Testis (tissue), 3 donors: Measurements from ENCODE around the gene MAST4. TPM values are rescaled to one million over a fixed set of nuclear protein-coding genes. Genes with fewer than 3 reads are reported as not detected.

ENCODE experiments used
- DNase-seq: peaks from one replicate; pipeline ENCODE4 v3.0.0-alpha.2; 2019
- H3K27ac ChIP-seq, 2 donors: fragments of 200-600 bp; sonication (generic); one replicate each; pipeline ENCODE4 v1.5.1; 2019
- H3K27me3 ChIP-seq: fragments of 200-600 bp; sonication (generic); one replicate; pipeline ENCODE4 v1.5.1; 2019
- H3K36me3 ChIP-seq: fragments of 200-600 bp; sonication (generic); one replicate; pipeline ENCODE4 v1.5.1; 2017; ENCODE audit warnings: low read depth; ENCODE audit errors: missing control alignments
- H3K4me1 ChIP-seq: fragments of 200-600 bp; sonication (generic); one replicate; pipeline ENCODE4 v1.5.1; 2019
- H3K4me3 ChIP-seq, 2 donors: fragments of 200-600 bp; sonication (generic); one replicate each; pipeline ENCODE4 v1.5.1; 2017 to 2019
- H3K9me3 ChIP-seq: fragments of 200-600 bp; sonication (generic); one replicate; pipeline ENCODE4 v1.5.1; 2017
- CTCF ChIP-seq, 3 experiments: fragments of 450-650 bp in 2 of 3; fragments of 200-600 bp in 1 of 3; sonication (generic) in 1 of 3; IDR thresholded peaks; one replicate each; pipeline ENCODE4 v1.5.1; 2016 to 2019; ENCODE audit warnings: antibody characterized with exemption in 3 of 3, mild to moderate bottlenecking in 2 of 3, moderate library complexity in 1 of 3
- POLR2A ChIP-seq: fragments of 450-650 bp; IDR thresholded peaks from one replicate; pipeline ENCODE4 v1.6.1; 2017; ENCODE audit warnings: antibody characterized with exemption, mild to moderate bottlenecking, moderate library complexity
- WGBS, 2 donors: methylation state at CpG; one replicate each; pipeline ENCODE4 v1.1.5; 2018; 5-methylcytosine and 5-hydroxymethylcytosine counted together
- intact Hi-C: fragments of 100-400 bp; cut with DNase I; formaldehyde crosslinking; loops from one replicate; pipeline ENCODE4 v1.15.1; 2023; ENCODE audit warnings: low total_unique reads
- polyA plus RNA-seq: library from polyadenylated mRNA; stranded (reverse); fragments of 350-450 nt; fragmentation: Illumina TruSeq; extraction: RNeasy Lipid Tissue Mini Kit (QIAGEN cat#74804); gene quantifications from one replicate; pipeline ENCODE4 v1.2.3, GENCODE V29; 2014; ENCODE audit warnings: low read depth, low replicate concordance; ENCODE audit not compliant: insufficient read depth
- total RNA-seq, 2 donors: library from RNA; depleted of rRNA; stranded (reverse); fragments of >200 nt; gene quantifications; one replicate each; pipeline ENCODE4 v1.2.3, GENCODE V29; 2016

Gene MAST4
- total and polyA plus RNA-seq, 3 donors from 2014 or later: 27.2 to 56.4 (median 51.4) TPM

GRCh38 chr5:67206461-67206860 lies 610.3 kb downstream of the MAST4 start:
- H3K27ac ChIP-seq: no peak overlapping the region
- no peak for DNase-seq
- no peak overlapping the region for H3K4me3 ChIP-seq
- H3K27me3 ChIP-seq: no peaks in the 10 kb centered on the region
- no peaks in the 10 kb centered on the region for H3K9me3 ChIP-seq
- H3K4me1 ChIP-seq: no peaks in the 10 kb centered on the region
- H3K36me3 ChIP-seq: no peaks in the 10 kb centered on the region
- TF ChIP-seq CTCF (IDR thresholded peaks at IDR 0.05) (no peak), POLR2A (no peak)
- intact Hi-C loops: no loop called here
- 82 to 85% methylated on average over 2 of the region's 2 CpGs for WGBS, 2 donors

DNA sequence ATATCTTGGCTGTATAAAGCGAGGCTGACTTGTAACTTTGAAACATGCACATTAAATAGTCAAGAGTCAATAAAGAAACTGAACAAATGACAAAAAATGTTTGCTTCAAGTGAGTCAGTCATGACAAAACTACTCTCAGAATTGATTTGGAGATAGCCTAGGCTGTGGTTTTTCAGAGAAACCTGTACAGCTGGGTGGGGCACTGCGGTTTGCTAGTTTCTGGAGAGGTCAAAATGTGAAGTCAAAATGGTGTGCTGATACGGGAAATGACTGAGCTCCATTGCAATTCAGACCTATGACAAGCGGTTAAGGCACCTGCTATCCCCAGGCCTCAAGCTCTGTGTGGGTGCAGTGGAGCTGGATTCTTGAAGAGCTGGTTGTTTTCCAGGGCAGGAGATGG lies 610.7 kb downstream of the MAST4 start:
- Histone ChIP-seq H3K27me3 (no peaks in the 10 kb centered on the region), H3K4me1 (no peaks in the 10 kb centered on the region), H3K4me3 (no peak overlapping the region), H3K36me3 (no peaks in the 10 kb centered on the region), H3K27ac (no peak overlapping the region), H3K9me3 (no peaks in the 10 kb centered on the region)
- DNase-seq: no peak
- intact Hi-C loops: no loop called here
- WGBS, 2 donors: 90 to 91% methylated on average over 4 of the region's 4 CpGs
- no peak for TF ChIP-seq CTCF (IDR thresholded peaks at IDR 0.05)
- TF ChIP-seq POLR2A: no peak

- no peak overlapping the region for H3K4me3 ChIP-seq
- 86 to 88% methylated on average over 3 of the region's 3 CpGs for WGBS, 2 donors
- intact Hi-C loops: no loop called here
- no peaks in the 10 kb centered on the region for H3K27me3 ChIP-seq
- TF ChIP-seq CTCF (IDR thresholded peaks at IDR 0.05) (no peak), POLR2A (no peak)
- no peak overlapping the region for H3K27ac ChIP-seq
- DNase-seq: no peak
- no peaks in the 10 kb centered on the region for H3K4me1 ChIP-seq
- no peaks in the 10 kb centered on the region for H3K36me3 ChIP-seq
- no peaks in the 10 kb centered on the region for H3K9me3 ChIP-seq
Measured at GRCh38 chr5:67208403-67208802, 612.2 kb downstream of the MAST4 start.

DNA sequence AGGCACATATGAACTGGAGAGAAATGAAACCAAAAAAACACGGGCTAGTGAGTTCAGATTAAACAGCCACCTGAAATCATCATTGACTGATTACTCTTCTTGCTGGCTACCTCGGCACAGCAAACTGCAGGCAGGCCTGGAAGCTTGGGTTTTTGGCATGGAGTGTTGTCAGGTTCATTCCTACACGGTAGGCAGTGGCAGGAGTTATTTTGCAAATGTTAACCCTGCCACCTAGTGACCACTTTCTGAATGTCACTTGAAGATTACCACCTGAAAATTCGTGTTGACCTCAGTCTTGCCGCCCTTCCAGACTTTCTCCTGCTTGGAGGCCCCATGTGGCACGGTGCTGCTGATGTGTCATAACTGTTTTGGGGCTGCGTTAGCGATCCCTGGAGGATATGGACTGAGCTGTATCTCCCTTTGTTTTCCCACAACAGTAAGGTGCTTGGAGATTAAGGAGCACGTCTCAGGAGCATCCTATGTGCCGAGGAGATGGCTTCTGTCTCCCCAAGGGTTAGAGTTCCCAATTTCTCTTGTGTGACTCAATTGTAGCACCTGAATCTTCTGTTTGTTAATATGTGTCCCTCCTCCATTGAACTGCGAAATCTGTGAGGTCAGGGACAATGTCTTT lies 613.1 kb downstream of the MAST4 start:
- H3K9me3 ChIP-seq: no peaks in the 10 kb centered on the region
- TF ChIP-seq POLR2A (no peak), CTCF (IDR thresholded peaks at IDR 0.05) (peak; percentile 77 to 80 (median 77))
- H3K36me3 ChIP-seq: no peaks in the 10 kb centered on the region
- 38 to 42% methylated on average over 11 of the region's 11 CpGs for WGBS, 2 donors
- no peak overlapping the region for H3K4me3 ChIP-seq
- peak; percentile 75 for DNase-seq
- H3K27me3 ChIP-seq: no peaks in the 10 kb centered on the region
- no peaks in the 10 kb centered on the region for H3K4me1 ChIP-seq
- no peak overlapping the region for H3K27ac ChIP-seq
- intact Hi-C loops: no loop called here

DNA sequence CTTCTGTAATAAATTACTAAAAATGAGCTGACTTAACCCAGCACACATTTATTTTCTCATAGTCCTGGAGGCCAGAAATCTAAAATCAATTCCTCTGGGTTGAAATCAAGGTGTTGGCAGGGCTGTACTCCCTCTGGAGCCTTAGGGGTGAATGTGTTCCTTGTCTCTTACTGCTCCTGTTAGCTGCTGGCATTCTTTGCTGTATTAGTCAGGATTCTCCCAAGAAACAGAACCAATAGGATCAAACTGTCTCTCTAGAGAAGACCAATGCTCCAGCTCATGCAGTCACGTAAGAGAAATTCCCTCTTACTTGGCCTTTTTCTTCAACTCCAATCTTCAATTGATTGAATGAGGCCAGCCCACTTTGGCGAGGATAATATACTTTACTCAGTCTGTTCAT lies 615.7 kb downstream of the MAST4 start:
- H3K4me1 ChIP-seq: peaks cover 15% of the 10 kb centered on the region
- no peaks in the 10 kb centered on the region for H3K9me3 ChIP-seq
- intact Hi-C loops: no loop called here
- no peaks in the 10 kb centered on the region for H3K27me3 ChIP-seq
- no peak for DNase-seq
- H3K36me3 ChIP-seq: no peaks in the 10 kb centered on the region
- H3K4me3 ChIP-seq: no peak overlapping the region
- no peak overlapping the region for H3K27ac ChIP-seq
- 85 to 92% methylated on average over 2 of the region's 2 CpGs for WGBS, 2 donors
- no peak for TF ChIP-seq POLR2A
